ENCODE results near the gene CDC42EP5.

Gene CDC42EP5

GRCh38 chr19:54480051-54480450 is 7.0 kb upstream of the CDC42EP5 start:
- TF ChIP-seq CTCF (IDR thresholded peaks at IDR 0.05; ENCODE audit: extremely low read depth, missing control alignments), result no peak
- DNase-seq (ENCODE audit: low spot score), result no peak

GRCh38 chr19:54478677-54479266 is 5.7 kb upstream of the CDC42EP5 start:
- TF ChIP-seq CTCF (IDR thresholded peaks at IDR 0.05; ENCODE audit: extremely low read depth, missing control alignments), result peak; percentile 45
- DNase-seq (ENCODE audit: low spot score), result peak; percentile 55

GRCh38 chr19:54477650-54478049 is 4.6 kb upstream of the CDC42EP5 start:
- no peak for DNase-seq (ENCODE audit: low spot score)
- no peak for TF ChIP-seq CTCF (IDR thresholded peaks at IDR 0.05; ENCODE audit: extremely low read depth, missing control alignments)

- no peak for DNase-seq (ENCODE audit: low spot score)
- no peak for TF ChIP-seq CTCF (IDR thresholded peaks at IDR 0.05; ENCODE audit: extremely low read depth, missing control alignments)
Observed at GRCh38 chr19:54475706-54476105, 2.6 kb upstream of the CDC42EP5 start.

- no peak for DNase-seq (ENCODE audit: low spot score)
- no peak for TF ChIP-seq CTCF (IDR thresholded peaks at IDR 0.05; ENCODE audit: extremely low read depth, missing control alignments)
Observed at GRCh38 chr19:54473892-54474372, 836 bp upstream of the CDC42EP5 start.

- DNase-seq (ENCODE audit: low spot score), result peak; percentile 55
- no peak for TF ChIP-seq CTCF (IDR thresholded peaks at IDR 0.05; ENCODE audit: extremely low read depth, missing control alignments)
Observed at GRCh38 chr19:54470991-54471782, 1.9 kb downstream of the CDC42EP5 start.

- no peak for DNase-seq (ENCODE audit: low spot score)
- no peak for TF ChIP-seq CTCF (IDR thresholded peaks at IDR 0.05; ENCODE audit: extremely low read depth, missing control alignments)
Observed at GRCh38 chr19:54470276-54470887, 2.7 kb downstream of the CDC42EP5 start.

Data from GM20000 (cell line).